Hepatic stellate cell (primary cell): Measurements from ENCODE around the gene XXYLT1.
"Not testable (repeated sequence)": the region's sequence is repeated elsewhere in the genome, so short reads cannot be mapped to it uniquely, and the experiment has no call there.

ENCODE experiments used
- DNase-seq: peaks from one replicate; pipeline ENCODE4 v3.0.0; 2011; ENCODE audit warnings: low spot score

The XXYLT1 gene

GRCh38 chr3:195063581-195064193 is 207.3 kb downstream of the XXYLT1 start:
- DNase-seq = no peak

- no peak for DNase-seq
Measured at GRCh38 chr3:195062866-195063540, 208.0 kb downstream of the XXYLT1 start.

- no peak for DNase-seq
Measured at GRCh38 chr3:195061756-195062655, 209.0 kb downstream of the XXYLT1 start.

GRCh38 chr3:195060531-195061291 is 210.2 kb downstream of the XXYLT1 start:
- DNase-seq = no peak

- DNase-seq = no peak
Measured at GRCh38 chr3:195060217-195060481, 210.8 kb downstream of the XXYLT1 start.

GRCh38 chr3:195059471-195060216 is 211.3 kb downstream of the XXYLT1 start:
- no peak for DNase-seq

GRCh38 chr3:195059006-195059350 is 212.0 kb downstream of the XXYLT1 start:
- no peak for DNase-seq

GRCh38 chr3:195058336-195059005 is 212.5 kb downstream of the XXYLT1 start:
- DNase-seq = no peak

GRCh38 chr3:195057716-195058115 is 213.2 kb downstream of the XXYLT1 start:
- no peak for DNase-seq

GRCh38 chr3:195056506-195056905 is 214.5 kb downstream of the XXYLT1 start:
- no peak for DNase-seq

GRCh38 chr3:195054311-195054710 is 216.6 kb downstream of the XXYLT1 start:
- DNase-seq = no peak

- DNase-seq = no peak
Measured at GRCh38 chr3:195052939-195053338, 218.0 kb downstream of the XXYLT1 start.

GRCh38 chr3:195050296-195050695 is 220.7 kb downstream of the XXYLT1 start:
- DNase-seq = not testable (repeated sequence)

- no peak for DNase-seq
Measured at GRCh38 chr3:195048059-195048905, 222.7 kb downstream of the XXYLT1 start.

GRCh38 chr3:195047536-195047935 is 223.4 kb downstream of the XXYLT1 start:
- DNase-seq = no peak

GRCh38 chr3:195046441-195046840 is 224.5 kb downstream of the XXYLT1 start:
- no peak for DNase-seq

- DNase-seq = no peak
Measured at GRCh38 chr3:195045481-195046210, 225.3 kb downstream of the XXYLT1 start.

GRCh38 chr3:195044411-195044810 is 226.5 kb downstream of the XXYLT1 start:
- no peak for DNase-seq

- no peak for DNase-seq
Measured at GRCh38 chr3:195043607-195044339, 227.2 kb downstream of the XXYLT1 start.
